Measurements from ENCODE around the gene LRRC52.

LRRC52 gene

DNA sequence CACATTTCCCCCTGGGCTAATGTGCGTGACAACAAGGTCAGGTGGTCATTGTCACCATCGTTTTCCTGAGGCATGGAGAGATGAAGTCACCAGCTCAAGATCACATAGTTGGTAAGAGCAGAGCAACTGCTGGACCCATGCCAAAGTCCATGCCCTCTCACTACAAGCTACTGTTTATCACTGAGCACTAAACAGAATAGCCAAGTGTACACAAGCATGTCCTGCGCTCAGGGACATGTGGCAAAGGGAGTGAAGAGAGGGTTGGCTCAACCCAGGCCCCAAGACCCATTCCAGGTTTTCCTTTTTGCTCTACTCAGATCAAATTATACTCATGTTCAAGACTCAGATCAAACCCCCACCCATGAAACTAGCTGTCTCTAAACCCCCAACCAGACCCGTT lies 20.8 kb downstream of the LRRC52 start:
- no peaks in the 10 kb centered on the region for H4K20me1 ChIP-seq (ENCODE audit: low read depth, low read length)
- H3K4me2 ChIP-seq (ENCODE audit: low read depth, low read length, poor library complexity, severe bottlenecking), result no peak overlapping the region
- H3K9me3 ChIP-seq (ENCODE audit: insufficient read depth, low read length), result no peaks in the 10 kb centered on the region
- no peaks in the 10 kb centered on the region for H3K27me3 ChIP-seq (ENCODE audit: low read length)
- H2AFZ ChIP-seq (ENCODE audit: low read depth, low read length, severe bottlenecking), result no peak overlapping the region
- no peak overlapping the region for H3K9ac ChIP-seq (ENCODE audit: low read length)
- H3K4me3 ChIP-seq (ENCODE audit: insufficient read depth, low read length, poor library complexity, severe bottlenecking), result no peak overlapping the region
- H3K36me3 ChIP-seq (ENCODE audit: low read length), result no peaks in the 10 kb centered on the region
- H3F3A ChIP-seq (ENCODE audit: insufficient read depth), result no peaks in the 10 kb centered on the region
- H3K79me2 ChIP-seq (ENCODE audit: insufficient read depth, low read length), result no peaks in the 10 kb centered on the region
- no peaks in the 10 kb centered on the region for H3K9me2 ChIP-seq (replicated peaks; ENCODE audit: insufficient read depth, low read length)
- no peak for TF ChIP-seq EZH2phosphoT487 (conservative IDR thresholded peaks at IDR 0.05; ENCODE audit: low read length)
- TF ChIP-seq, protein P1, sequence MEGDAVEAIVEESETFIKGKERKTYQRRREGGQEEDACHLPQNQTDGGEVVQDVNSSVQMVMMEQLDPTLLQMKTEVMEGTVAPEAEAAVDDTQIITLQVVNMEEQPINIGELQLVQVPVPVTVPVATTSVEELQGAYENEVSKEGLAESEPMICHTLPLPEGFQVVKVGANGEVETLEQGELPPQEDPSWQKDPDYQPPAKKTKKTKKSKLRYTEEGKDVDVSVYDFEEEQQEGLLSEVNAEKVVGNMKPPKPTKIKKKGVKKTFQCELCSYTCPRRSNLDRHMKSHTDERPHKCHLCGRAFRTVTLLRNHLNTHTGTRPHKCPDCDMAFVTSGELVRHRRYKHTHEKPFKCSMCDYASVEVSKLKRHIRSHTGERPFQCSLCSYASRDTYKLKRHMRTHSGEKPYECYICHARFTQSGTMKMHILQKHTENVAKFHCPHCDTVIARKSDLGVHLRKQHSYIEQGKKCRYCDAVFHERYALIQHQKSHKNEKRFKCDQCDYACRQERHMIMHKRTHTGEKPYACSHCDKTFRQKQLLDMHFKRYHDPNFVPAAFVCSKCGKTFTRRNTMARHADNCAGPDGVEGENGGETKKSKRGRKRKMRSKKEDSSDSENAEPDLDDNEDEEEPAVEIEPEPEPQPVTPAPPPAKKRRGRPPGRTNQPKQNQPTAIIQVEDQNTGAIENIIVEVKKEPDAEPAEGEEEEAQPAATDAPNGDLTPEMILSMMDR (IDR thresholded peaks at IDR 0.05; ENCODE audit: insufficient read depth, low read length, poor library complexity, severe bottlenecking), result no peak
- no peak overlapping the region for H3K27ac ChIP-seq (ENCODE audit: low read depth, low read length)

DNA sequence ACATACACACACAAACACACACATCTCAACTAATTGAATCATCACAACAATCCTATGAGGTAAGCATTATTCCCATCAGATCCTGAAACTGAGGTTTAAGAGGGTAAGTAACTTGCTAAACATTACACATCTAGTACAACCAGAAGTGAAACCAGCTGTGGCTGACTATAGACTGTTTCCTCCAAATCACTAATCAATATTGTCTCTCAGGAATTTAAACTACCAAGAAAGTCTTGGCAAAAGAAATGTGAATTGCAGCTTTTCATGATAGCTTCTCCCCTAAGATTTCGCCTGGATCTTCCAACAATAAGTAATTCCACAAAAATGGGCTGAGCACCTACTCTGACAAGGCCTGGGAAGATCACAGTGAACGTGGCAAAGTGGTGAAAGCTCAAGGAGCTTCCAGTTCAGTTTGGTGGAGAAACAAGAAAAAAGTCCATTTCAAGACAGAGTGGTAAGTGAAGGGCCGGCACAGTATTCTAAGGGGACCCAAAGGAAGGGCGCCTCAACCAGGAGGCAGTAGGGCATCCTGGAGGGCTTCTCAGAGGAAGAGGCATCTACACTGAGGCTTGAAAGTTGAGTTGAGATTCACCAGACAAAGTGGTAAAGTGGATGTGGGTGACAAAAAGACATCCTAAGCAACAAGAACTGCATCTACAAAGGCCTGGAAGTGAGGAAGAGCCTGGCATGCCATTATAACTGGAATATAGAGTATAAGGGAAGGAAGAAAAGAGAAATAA lies 22.1 kb downstream of the LRRC52 start:
- TF ChIP-seq EZH2phosphoT487 (conservative IDR thresholded peaks at IDR 0.05; ENCODE audit: low read length), result no peak
- TF ChIP-seq, protein P1 (IDR thresholded peaks at IDR 0.05; ENCODE audit: insufficient read depth, low read length, poor library complexity, severe bottlenecking), result no peak
- H3K9me3 ChIP-seq (ENCODE audit: insufficient read depth, low read length), result no peaks in the 10 kb centered on the region
- no peaks in the 10 kb centered on the region for H3K79me2 ChIP-seq (ENCODE audit: insufficient read depth, low read length)
- H3K9me2 ChIP-seq (replicated peaks; ENCODE audit: insufficient read depth, low read length), result no peaks in the 10 kb centered on the region
- H4K20me1 ChIP-seq (ENCODE audit: low read depth, low read length), result no peaks in the 10 kb centered on the region
- no peak overlapping the region for H3K4me3 ChIP-seq (ENCODE audit: insufficient read depth, low read length, poor library complexity, severe bottlenecking)
- H3F3A ChIP-seq (ENCODE audit: insufficient read depth), result no peaks in the 10 kb centered on the region
- H2AFZ ChIP-seq (ENCODE audit: low read depth, low read length, severe bottlenecking), result no peak overlapping the region
- no peak overlapping the region for H3K9ac ChIP-seq (ENCODE audit: low read length)
- no peak overlapping the region for H3K4me2 ChIP-seq (ENCODE audit: low read depth, low read length, poor library complexity, severe bottlenecking)
- no peak overlapping the region for H3K27ac ChIP-seq (ENCODE audit: low read depth, low read length)
- no peaks in the 10 kb centered on the region for H3K36me3 ChIP-seq (ENCODE audit: low read length)
- H3K27me3 ChIP-seq (ENCODE audit: low read length), result no peaks in the 10 kb centered on the region

DNA sequence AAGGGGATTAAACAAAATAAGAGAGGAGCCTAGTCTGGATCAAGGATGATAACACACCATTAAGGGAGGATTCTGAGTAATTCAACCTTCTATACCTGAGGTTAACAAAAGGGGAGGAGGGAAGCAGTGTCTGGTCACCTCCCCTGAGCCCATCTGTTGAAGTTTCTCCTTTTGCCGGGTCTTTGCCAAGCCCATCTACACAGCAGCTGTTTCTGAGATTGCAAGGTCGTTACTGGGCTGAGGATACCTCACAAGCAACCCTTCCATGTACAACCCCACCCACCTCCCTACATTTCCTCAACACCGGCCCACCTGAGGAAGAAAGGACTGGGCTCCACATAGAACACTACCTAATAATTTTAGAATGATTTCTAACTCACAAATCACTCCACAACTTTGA lies 26.3 kb downstream of the LRRC52 start:
- no peak overlapping the region for H3K4me3 ChIP-seq (ENCODE audit: insufficient read depth, low read length, poor library complexity, severe bottlenecking)
- H3K9ac ChIP-seq (ENCODE audit: low read length), result no peak overlapping the region
- H3K4me2 ChIP-seq (ENCODE audit: low read depth, low read length, poor library complexity, severe bottlenecking), result no peak overlapping the region
- H2AFZ ChIP-seq (ENCODE audit: low read depth, low read length, severe bottlenecking), result no peak overlapping the region
- H3K9me2 ChIP-seq (replicated peaks; ENCODE audit: insufficient read depth, low read length), result no peaks in the 10 kb centered on the region
- no peak overlapping the region for H3K27ac ChIP-seq (ENCODE audit: low read depth, low read length)
- no peaks in the 10 kb centered on the region for H3F3A ChIP-seq (ENCODE audit: insufficient read depth)
- H3K9me3 ChIP-seq (ENCODE audit: insufficient read depth, low read length), result no peaks in the 10 kb centered on the region
- H3K36me3 ChIP-seq (ENCODE audit: low read length), result no peaks in the 10 kb centered on the region
- H3K79me2 ChIP-seq (ENCODE audit: insufficient read depth, low read length), result no peaks in the 10 kb centered on the region
- no peaks in the 10 kb centered on the region for H4K20me1 ChIP-seq (ENCODE audit: low read depth, low read length)
- TF ChIP-seq, protein P1 (IDR thresholded peaks at IDR 0.05; ENCODE audit: insufficient read depth, low read length, poor library complexity, severe bottlenecking), result no peak
- no peak for TF ChIP-seq EZH2phosphoT487 (conservative IDR thresholded peaks at IDR 0.05; ENCODE audit: low read length)
- H3K27me3 ChIP-seq (ENCODE audit: low read length), result no peaks in the 10 kb centered on the region
